T-cell (primary cell): ENCODE measurements around the gene LARP1. TPM values are rescaled to one million over a fixed set of nuclear protein-coding genes. Genes with fewer than 3 reads are reported as not detected.
A peak's percentile ranks its signal among the peaks of the same experiment; 100 is the strongest.

Experiments
- ATAC-seq, 4 experiments: fragments of 200-7000 bp in 3 of 4; fragments of 150-1000 bp in 1 of 4; cut with Tn5 transposase; replicated peaks in 1 of 4; 1 replicate in 3 of 4; 2 replicates in 1 of 4; pipeline ENCODE4 v1.10.0; 2021; ENCODE audit warnings: moderate library complexity in 3 of 4, mild to moderate bottlenecking in 2 of 4, moderate number of reproducible peaks in 1 of 4
- CTCF ChIA-PET, 2 donors: fragments of 300-600 bp; sonication (Branson Sonifier 250); formaldehyde crosslinking; loops; one replicate each; lab custom pipeline; 2022; ENCODE audit warnings: antibody characterized with exemption in 2 of 2; lab: Charles Lee
- POLR2A ChIA-PET, 2 donors: fragments of 300-600 bp; sonication (Branson Sonifier 250); formaldehyde crosslinking; loops; one replicate each; lab custom pipeline; 2022; ENCODE audit warnings: antibody characterized with exemption in 2 of 2; lab: Charles Lee
- DNase-seq, 35 experiments: peaks; one replicate each; pipeline versions ENCODE4 v3.0.0 to v3.0.0-alpha.2; 2013 to 2023
- H3K27ac ChIP-seq: one replicate; pipeline ENCODE4 v1.5.1; 2013; ENCODE audit warnings: low read length
- H3K27me3 ChIP-seq, 2 experiments: replicated peaks in 1 of 2; 1 replicate in 1 of 2; 2 replicates in 1 of 2; pipeline versions ENCODE4 v1.6.1 to v1.7.0; 2013; ENCODE audit warnings: low read length in 1 of 2, mixed read lengths in 1 of 2; ENCODE audit not compliant: control insufficient read depth in 2 of 2, insufficient read depth in 2 of 2; ENCODE audit errors: extremely low read depth in 1 of 2
- H3K36me3 ChIP-seq, 2 donors: 1 replicate in 1 of 2; 2 replicates in 1 of 2; pipeline versions ENCODE4 v1.6.1 to v1.7.0; 2013; ENCODE audit warnings: low read length in 1 of 2; ENCODE audit not compliant: control insufficient read depth in 2 of 2, insufficient read depth in 1 of 2; ENCODE audit errors: extremely low read depth in 1 of 2
- H3K4me1 ChIP-seq, 2 experiments: 1 replicate in 1 of 2; 2 replicates in 1 of 2; pipeline versions ENCODE4 v1.6.1 to v1.7.0; 2013; ENCODE audit warnings: low read length in 2 of 2, mixed read lengths in 1 of 2; ENCODE audit not compliant: insufficient read depth in 2 of 2, control insufficient read depth in 1 of 2; ENCODE audit errors: extremely low read depth in 1 of 2
- H3K4me3 ChIP-seq, 2 donors: 1 replicate in 1 of 2; 2 replicates in 1 of 2; pipeline versions ENCODE4 v1.5.1 to v1.7.0; 2013; ENCODE audit warnings: mild to moderate bottlenecking in 2 of 2, low read length in 1 of 2, moderate library complexity in 1 of 2; ENCODE audit not compliant: control insufficient read depth in 1 of 2; ENCODE audit errors: extremely low read depth in 1 of 2
- H3K9me3 ChIP-seq: 2 replicates; pipeline ENCODE4 v1.7.0; 2013
- H3K27ac Mint-ChIP-seq, 2 donors: one replicate each; pipeline ENCODE4 v1.8.0; 2020 to 2021; ENCODE audit warnings: mild to moderate bottlenecking in 2 of 2, mixed read lengths in 2 of 2
- H3K27me3 Mint-ChIP-seq, 2 donors: one replicate each; pipeline ENCODE4 v1.8.0; 2021 to 2022; ENCODE audit warnings: mixed read lengths in 2 of 2
- H3K36me3 Mint-ChIP-seq: one replicate; pipeline ENCODE4 v1.8.0; 2021; ENCODE audit warnings: mixed read lengths
- H3K4me1 Mint-ChIP-seq, 3 donors: one replicate each; pipeline ENCODE4 v1.8.0; 2020 to 2022; ENCODE audit warnings: mixed read lengths in 3 of 3, mild to moderate bottlenecking in 1 of 3
- H3K4me3 Mint-ChIP-seq, 3 donors: one replicate each; pipeline ENCODE4 v1.8.0; 2020 to 2022; ENCODE audit warnings: mild to moderate bottlenecking in 3 of 3, mixed read lengths in 3 of 3, moderate library complexity in 3 of 3
- H3K9me3 Mint-ChIP-seq, 3 donors: one replicate each; pipeline ENCODE4 v1.8.0; 2020 to 2022; ENCODE audit warnings: mixed read lengths in 3 of 3
- WGBS: methylation state at CpG from one replicate; pipeline ENCODE4 v1.1.5; 2013; ENCODE audit warnings: missing lambda C conversion rate; ENCODE audit not compliant: insufficient coverage; 5-methylcytosine and 5-hydroxymethylcytosine counted together
- total RNA-seq, 35 experiments: library from RNA in 6 of 35; stranded (reverse) in 6 of 35; fragments of 120-200 nt in 1 of 35; gene quantifications; one replicate each; pipeline versions ENCODE4 v1.2.1 to v1.2.4 and lab custom pipeline; 2013 to 2026

Gene LARP1
- total RNA-seq, 5 donors from 2014 or later (not counting 1 experiment from before 2014, with no cell fraction given) = 137 to 201 (median 182) TPM

GRCh38 chr5:154813736-154814135 is 58.6 kb downstream of the LARP1 start:
- Histone ChIP-seq H3K27ac (peak overlapping the region; percentile 52), H3K27me3 (no peaks in the 10 kb centered on the region), H3K36me3 (peaks cover 16 to 64% of the 10 kb centered on the region in 2 donors), H3K4me1 (peaks cover 8 to 21% of the 10 kb centered on the region in 2 experiments), H3K9me3 (no peaks in the 10 kb centered on the region), H3K4me3 (no peak overlapping the region)
- Mint-ChIP-seq H3K36me3 (peaks cover 52% of the 10 kb centered on the region), H3K27ac (peak overlapping the region; percentile 81 to 90), H3K9me3 (no peaks in the 10 kb centered on the region), H3K4me3 (peak overlapping the region in 1 of 3 donors; percentile 46), H3K4me1 (peaks cover 32 to 41% (median 35%) of the 10 kb centered on the region in 3 donors), H3K27me3 (no peaks in the 10 kb centered on the region)
- 33% methylated on average over 1 of the region's 10 CpGs for WGBS
- ATAC-seq = peak; percentile 86 to 95 (median 90)
- ChIA-PET POLR2A (interaction anchor here (0.6 kb wide), 4 partner anchors 11 to 37 kb away, joined by 4 to 5 read pairs (median 4); no protein-coding TSS in a partner anchor), CTCF (interaction anchor here in 1 of 2 donors (0.6 to 1.2 kb wide), 3 partner anchors 55 to 163 kb away, joined by 4 to 9 read pairs (median 4); no protein-coding TSS in a partner anchor)
- peak; percentile 15 to 70 (median 51) for DNase-seq

- peak overlapping the region; percentile 48 to 76 for H3K27ac Mint-ChIP-seq
- H3K9me3 ChIP-seq = no peaks in the 10 kb centered on the region
- H3K27me3 ChIP-seq = no peaks in the 10 kb centered on the region
- H3K4me1 ChIP-seq = peaks cover 8 to 29% of the 10 kb centered on the region in 2 experiments
- H3K4me1 Mint-ChIP-seq = peaks cover 35 to 46% (median 44%) of the 10 kb centered on the region in 3 donors
- ATAC-seq (no peak), DNase-seq (no peak)
- no peak overlapping the region for H3K4me3 ChIP-seq
- WGBS = 97% methylated on average over 8 of the region's 11 CpGs
- H3K27ac ChIP-seq = no peak overlapping the region
- H3K36me3 ChIP-seq = peaks cover 16 to 59% of the 10 kb centered on the region in 2 donors
- POLR2A ChIA-PET = no interaction called here
- H3K27me3 Mint-ChIP-seq = no peaks in the 10 kb centered on the region
- CTCF ChIA-PET = interaction anchor here in 1 of 2 donors (0.7 kb wide), 1 partner anchor 163 kb away, joined by 5 read pairs; no protein-coding TSS in a partner anchor
- no peak overlapping the region for H3K4me3 Mint-ChIP-seq
- H3K9me3 Mint-ChIP-seq = no peaks in the 10 kb centered on the region
- peaks cover 47% of the 10 kb centered on the region for H3K36me3 Mint-ChIP-seq
Measured at GRCh38 chr5:154815025-154815424, 59.8 kb downstream of the LARP1 start.

GRCh38 chr5:154815684-154816247 is 60.6 kb downstream of the LARP1 start:
- Histone ChIP-seq H3K27me3 (no peaks in the 10 kb centered on the region), H3K4me1 (peaks cover 8 to 34% of the 10 kb centered on the region in 2 experiments), H3K27ac (no peak overlapping the region), H3K9me3 (no peaks in the 10 kb centered on the region), H3K36me3 (peaks cover 16 to 56% of the 10 kb centered on the region in 2 donors), H3K4me3 (no peak overlapping the region)
- Mint-ChIP-seq H3K4me3 (no peak overlapping the region), H3K36me3 (peaks cover 47% of the 10 kb centered on the region), H3K4me1 (peaks cover 35 to 47% (median 47%) of the 10 kb centered on the region in 3 donors), H3K27me3 (no peaks in the 10 kb centered on the region), H3K27ac (peak overlapping the region; percentile 48 to 78), H3K9me3 (no peaks in the 10 kb centered on the region)
- no peak for DNase-seq
- 100% methylated on average over 4 of the region's 5 CpGs for WGBS
- POLR2A ChIA-PET = no interaction called here
- CTCF ChIA-PET = no interaction called here
- ATAC-seq = no peak

- peaks cover 8 to 37% of the 10 kb centered on the region in 2 experiments for H3K4me1 ChIP-seq
- ChIA-PET POLR2A (no interaction called here), CTCF (interaction anchor here (0.6 to 1.4 kb wide), 3 partner anchors 15 to 167 kb away, joined by 3 to 4 read pairs (median 3); no protein-coding TSS in a partner anchor)
- ATAC-seq (no peak), DNase-seq (no peak)
- no peaks in the 10 kb centered on the region for H3K27me3 ChIP-seq
- 100% methylated on average over 1 of the region's 5 CpGs for WGBS
- H3K4me3 Mint-ChIP-seq = no peak overlapping the region
- peak overlapping the region in 1 of 2 donors; percentile 13 for H3K27ac Mint-ChIP-seq
- peaks cover 8 to 44% of the 10 kb centered on the region in 2 donors for H3K36me3 ChIP-seq
- H3K36me3 Mint-ChIP-seq = peaks cover 40% of the 10 kb centered on the region
- H3K27ac ChIP-seq = no peak overlapping the region
- H3K4me3 ChIP-seq = no peak overlapping the region
- H3K9me3 Mint-ChIP-seq = no peaks in the 10 kb centered on the region
- no peaks in the 10 kb centered on the region for H3K27me3 Mint-ChIP-seq
- peaks cover 27 to 48% (median 47%) of the 10 kb centered on the region in 3 donors for H3K4me1 Mint-ChIP-seq
- H3K9me3 ChIP-seq = no peaks in the 10 kb centered on the region
Measured at GRCh38 chr5:154816891-154817492, 61.8 kb downstream of the LARP1 start.

GRCh38 chr5:154817815-154818214 is 62.6 kb downstream of the LARP1 start:
- WGBS = no CpG with 5 or more reads among the region's 6 CpGs
- no peak for DNase-seq
- no peak overlapping the region for H3K4me3 ChIP-seq
- Mint-ChIP-seq H3K4me1 (peaks cover 19 to 41% (median 40%) of the 10 kb centered on the region in 3 donors), H3K4me3 (no peak overlapping the region), H3K27me3 (no peaks in the 10 kb centered on the region), H3K36me3 (peaks cover 39% of the 10 kb centered on the region), H3K27ac (peak overlapping the region in 1 of 2 donors; percentile 43), H3K9me3 (no peaks in the 10 kb centered on the region)
- no peaks in the 10 kb centered on the region for H3K27me3 ChIP-seq
- CTCF ChIA-PET = interaction anchor here in 1 of 2 donors (1.4 kb wide), 1 partner anchor 168 kb away, joined by 3 read pairs; no protein-coding TSS in a partner anchor
- POLR2A ChIA-PET = no interaction called here
- no peaks in the 10 kb centered on the region for H3K9me3 ChIP-seq
- no peak overlapping the region for H3K27ac ChIP-seq
- H3K36me3 ChIP-seq = peaks cover 8 to 41% of the 10 kb centered on the region in 2 donors
- no peak for ATAC-seq
- H3K4me1 ChIP-seq = peaks cover 8 to 33% of the 10 kb centered on the region in 2 experiments

GRCh38 chr5:154818471-154819116 is 63.4 kb downstream of the LARP1 start:
- no peaks in the 10 kb centered on the region for H3K9me3 Mint-ChIP-seq
- Histone ChIP-seq H3K27ac (no peak overlapping the region), H3K27me3 (no peaks in the 10 kb centered on the region), H3K36me3 (peaks cover 8 to 37% of the 10 kb centered on the region in 2 donors), H3K9me3 (no peaks in the 10 kb centered on the region), H3K4me1 (peaks cover 0 to 26% of the 10 kb centered on the region in 2 experiments), H3K4me3 (no peak overlapping the region)
- H3K27me3 Mint-ChIP-seq = no peaks in the 10 kb centered on the region
- ChIA-PET POLR2A (no interaction called here), CTCF (interaction anchor here in 1 of 2 donors (1.1 kb wide), 1 partner anchor 169 kb away, joined by 3 read pairs; no protein-coding TSS in a partner anchor)
- H3K27ac Mint-ChIP-seq = peak overlapping the region in 1 of 2 donors; percentile 48
- no peak overlapping the region for H3K4me3 Mint-ChIP-seq
- peaks cover 12 to 37% (median 32%) of the 10 kb centered on the region in 3 donors for H3K4me1 Mint-ChIP-seq
- WGBS = 100% methylated on average over 1 of the region's 2 CpGs
- peaks cover 35% of the 10 kb centered on the region for H3K36me3 Mint-ChIP-seq
- ATAC-seq (no peak), DNase-seq (no peak)
